ENCODE measurements around the gene APLP2.

Gene APLP2

GRCh38 chr11:130127509-130127908, 57.8 kb downstream of the APLP2 start:
- no peak for DNase-seq (ENCODE audit: low read depth)
- no peak overlapping the region for H3K4me3 ChIP-seq (ENCODE audit: low read depth, low read length)
- TF ChIP-seq, protein P1, sequence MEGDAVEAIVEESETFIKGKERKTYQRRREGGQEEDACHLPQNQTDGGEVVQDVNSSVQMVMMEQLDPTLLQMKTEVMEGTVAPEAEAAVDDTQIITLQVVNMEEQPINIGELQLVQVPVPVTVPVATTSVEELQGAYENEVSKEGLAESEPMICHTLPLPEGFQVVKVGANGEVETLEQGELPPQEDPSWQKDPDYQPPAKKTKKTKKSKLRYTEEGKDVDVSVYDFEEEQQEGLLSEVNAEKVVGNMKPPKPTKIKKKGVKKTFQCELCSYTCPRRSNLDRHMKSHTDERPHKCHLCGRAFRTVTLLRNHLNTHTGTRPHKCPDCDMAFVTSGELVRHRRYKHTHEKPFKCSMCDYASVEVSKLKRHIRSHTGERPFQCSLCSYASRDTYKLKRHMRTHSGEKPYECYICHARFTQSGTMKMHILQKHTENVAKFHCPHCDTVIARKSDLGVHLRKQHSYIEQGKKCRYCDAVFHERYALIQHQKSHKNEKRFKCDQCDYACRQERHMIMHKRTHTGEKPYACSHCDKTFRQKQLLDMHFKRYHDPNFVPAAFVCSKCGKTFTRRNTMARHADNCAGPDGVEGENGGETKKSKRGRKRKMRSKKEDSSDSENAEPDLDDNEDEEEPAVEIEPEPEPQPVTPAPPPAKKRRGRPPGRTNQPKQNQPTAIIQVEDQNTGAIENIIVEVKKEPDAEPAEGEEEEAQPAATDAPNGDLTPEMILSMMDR (IDR thresholded peaks at IDR 0.05; ENCODE audit: control insufficient read depth, extremely low read depth, insufficient read depth) = no peak

DNA sequence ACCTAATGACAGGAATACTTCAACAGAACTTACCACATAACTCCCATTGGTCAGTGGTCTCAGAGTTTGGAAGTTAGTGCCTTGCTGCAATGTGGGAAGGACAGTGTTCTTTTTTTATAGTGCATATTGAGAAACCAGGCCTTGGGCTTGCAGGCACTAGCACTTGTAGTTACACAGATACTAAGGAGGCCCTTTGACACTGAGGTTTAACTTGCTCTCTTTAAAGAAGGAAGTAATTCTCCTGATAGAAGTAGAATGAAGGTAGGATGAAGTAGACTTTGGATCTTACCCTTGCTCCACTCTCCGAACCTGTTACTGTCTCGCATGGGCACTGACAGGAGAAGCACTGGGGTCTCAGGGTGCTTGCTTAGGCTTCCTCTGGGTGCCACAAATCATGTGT, 58.9 kb downstream of the APLP2 start:
- TF ChIP-seq, protein P1 (IDR thresholded peaks at IDR 0.05; ENCODE audit: control insufficient read depth, extremely low read depth, insufficient read depth) = no peak
- DNase-seq (ENCODE audit: low read depth) = no peak
- H3K4me3 ChIP-seq (ENCODE audit: low read depth, low read length) = no peak overlapping the region

GRCh38 chr11:130129922-130130321, 60.2 kb downstream of the APLP2 start:
- DNase-seq (ENCODE audit: low read depth) = no peak
- TF ChIP-seq, protein P1 (IDR thresholded peaks at IDR 0.05; ENCODE audit: control insufficient read depth, extremely low read depth, insufficient read depth) = no peak
- H3K4me3 ChIP-seq (ENCODE audit: low read depth, low read length) = no peak overlapping the region

GRCh38 chr11:130131961-130132850, 62.5 kb downstream of the APLP2 start:
- DNase-seq (ENCODE audit: low read depth) = peak; percentile 26
- no peak overlapping the region for H3K4me3 ChIP-seq (ENCODE audit: low read depth, low read length)
- TF ChIP-seq, protein P1 (IDR thresholded peaks at IDR 0.05; ENCODE audit: control insufficient read depth, extremely low read depth, insufficient read depth) = peak; percentile 86

- TF ChIP-seq, protein P1 (IDR thresholded peaks at IDR 0.05; ENCODE audit: control insufficient read depth, extremely low read depth, insufficient read depth) = no peak
- H3K4me3 ChIP-seq (ENCODE audit: low read depth, low read length) = no peak overlapping the region
- no peak for DNase-seq (ENCODE audit: low read depth)
These were observed 64.0 kb downstream of the APLP2 start for GRCh38 chr11:130133716-130134115.

- H3K4me3 ChIP-seq (ENCODE audit: low read depth, low read length) = no peak overlapping the region
- TF ChIP-seq, protein P1 (IDR thresholded peaks at IDR 0.05; ENCODE audit: control insufficient read depth, extremely low read depth, insufficient read depth) = no peak
- no peak for DNase-seq (ENCODE audit: low read depth)
These were observed 66.4 kb downstream of the APLP2 start for GRCh38 chr11:130136107-130136506.

All from LNCaP clone FGC (cell line).